ENCODE results near the gene MPPE1. TPM values are rescaled to one million over a fixed set of nuclear protein-coding genes. Genes with fewer than 3 reads are reported as not detected.

Gene MPPE1
- total and polyA plus RNA-seq, 2 of the 4 experiments (the other 2 are of a cell fraction), result 13.8 to 19.9 TPM

DNA sequence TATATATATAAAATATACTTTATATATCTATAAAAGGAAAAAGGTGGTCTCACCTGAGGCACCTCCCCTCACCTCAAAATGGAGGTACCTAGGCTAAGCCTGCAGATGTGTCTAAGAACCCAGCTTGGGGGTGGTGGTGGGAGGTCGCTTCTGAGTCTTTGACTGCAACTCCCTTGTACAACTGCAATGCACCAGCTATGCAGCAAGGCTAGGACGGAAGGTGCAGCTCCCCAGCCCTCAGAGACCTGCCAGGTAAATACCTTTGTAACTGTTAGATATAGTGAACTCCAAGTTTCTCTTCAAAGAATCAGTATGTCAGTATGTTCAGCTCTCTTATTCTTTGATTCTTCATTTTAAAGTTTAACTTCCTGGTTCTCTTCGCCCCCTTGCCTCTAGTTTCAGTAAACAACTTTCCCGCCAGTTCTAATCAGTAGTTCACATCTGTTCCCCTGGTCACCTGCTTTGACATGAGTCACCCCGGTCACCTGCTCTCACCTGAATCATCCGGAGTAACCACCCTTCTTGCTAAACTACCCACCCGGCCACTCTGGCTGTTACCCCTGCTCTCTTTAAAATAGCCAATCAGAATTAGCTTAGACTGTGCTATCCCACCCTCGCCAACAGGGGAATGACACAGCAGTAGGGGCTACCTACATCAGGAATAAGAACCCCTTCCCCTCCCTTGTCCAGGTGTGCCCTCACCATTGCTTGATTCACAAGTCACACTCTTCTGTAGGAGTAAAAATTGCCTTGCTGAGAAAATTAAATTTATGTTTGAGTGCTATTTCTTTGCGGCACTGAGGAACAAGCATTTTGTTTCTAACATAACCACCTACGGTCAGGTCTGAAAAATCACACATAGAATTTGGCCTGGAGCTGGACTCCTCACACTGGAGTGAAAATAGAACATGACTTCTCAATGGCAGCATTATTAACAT is 48.5 kb upstream of the MPPE1 start:
- no peak overlapping the region for H3K9ac ChIP-seq (ENCODE audit: low read depth, low read length)
- intact Hi-C loops (cut with micrococcal nuclease), result no loop called here
- H3K36me3 ChIP-seq (ENCODE audit: control insufficient read depth, insufficient read depth, low read length), result no peaks in the 10 kb centered on the region
- H3K79me1 ChIP-seq (ENCODE audit: low read depth in 1 of 2, low read length in 2 of 2), result no peaks in the 10 kb centered on the region
- no peak overlapping the region for H3K23ac ChIP-seq (ENCODE audit: low read depth, low read length)
- H3K4me3 ChIP-seq (ENCODE audit: insufficient read depth, low read depth, low read length), result no peak overlapping the region
- H3K4me1 ChIP-seq (ENCODE audit: control insufficient read depth, insufficient read depth, low read length), result peaks cover 11% of the 10 kb centered on the region
- no peak overlapping the region for H3K27ac ChIP-seq (ENCODE audit: insufficient read depth, low read length)
- H4K20me1 ChIP-seq (ENCODE audit: insufficient read depth, low read length), result no peaks in the 10 kb centered on the region
- H4K91ac ChIP-seq (ENCODE audit: insufficient read depth, low read depth, low read length), result peak overlapping the region; percentile 4; the same call in 1 of the 2 replicates
- ATAC-seq (ENCODE audit: low read depth) (no peak), DNase-seq (no peak)
- dilution Hi-C loops (cut with HindIII; ENCODE audit: low sequenced_read_pairs, unreplicated experiment), result no loop called here
- H2AK9ac ChIP-seq (replicated peaks; ENCODE audit: low read depth, low read length, poor library complexity), result peak overlapping the region; percentile 5
- CTCF ChIA-PET, result no interaction called here
- peak overlapping the region; percentile 49; the same call in 1 of the 2 replicates for H2AK5ac ChIP-seq (ENCODE audit: low read depth, low read length)
- H3K27me3 ChIP-seq (ENCODE audit: control insufficient read depth, insufficient read depth, low read length), result no peaks in the 10 kb centered on the region
- H3K9me3 ChIP-seq (ENCODE audit: control insufficient read depth, insufficient read depth, low read length), result peaks cover 9% of the 10 kb centered on the region
- no peak overlapping the region; the same call in 1 of the 2 replicates for H3K4ac ChIP-seq (ENCODE audit: low read depth, low read length)
- no peaks in the 10 kb centered on the region for H3K9me1 ChIP-seq (ENCODE audit: insufficient read depth, low read length)
- H3K56ac ChIP-seq (ENCODE audit: extremely low read depth, insufficient read depth, low read length), result no peak overlapping the region
- H3K4me2 ChIP-seq (ENCODE audit: low read depth, low read length), result no peak overlapping the region
- no peak overlapping the region for H2BK5ac ChIP-seq (ENCODE audit: low read depth, low read length, poor library complexity, severe bottlenecking)
- no peak overlapping the region for H3K14ac ChIP-seq (replicated peaks; ENCODE audit: low read depth, low read length)
- H2AFZ ChIP-seq (replicated peaks; ENCODE audit: low read length, poor library complexity), result no peak overlapping the region
- in situ Hi-C loops (cut with MboI; ENCODE audit: low sequenced_read_pairs), result no loop called here
- peak overlapping the region; percentile 70; the same call in 1 of the 3 replicates for H2BK15ac ChIP-seq (ENCODE audit: low read depth, low read length)
- no peak overlapping the region for H2BK120ac ChIP-seq (ENCODE audit: low read depth, low read length)
- 96% methylated on average over 5 of the region's 10 CpGs; no CpG with 5 or more reads in 1 of the 2 experiments for WGBS, 2 experiments (ENCODE audit: extremely low coverage in 2 of 2, insufficient read length in 1 of 2)
- no peak overlapping the region for H2BK20ac ChIP-seq (ENCODE audit: low read depth, low read length)
- no TSS peak for BruUV-seq (replicated peaks)
- TF ChIP-seq MXI1 (IDR thresholded peaks at IDR 0.05; ENCODE audit: borderline replicate concordance, low read depth, low read length) (no peak), NFE2L2 (IDR thresholded peaks at IDR 0.05; ENCODE audit: low read depth, low read length) (no peak), RFX5 (IDR thresholded peaks at IDR 0.05; ENCODE audit: low read depth, low read length) (no peak), POLR2A (IDR thresholded peaks at IDR 0.05; ENCODE audit: low read depth, low read length) (no peak), MAFK (IDR thresholded peaks at IDR 0.05; ENCODE audit: low read depth, low read length) (no peak), SMC3 (IDR thresholded peaks at IDR 0.05; ENCODE audit: low read depth, low read length) (no peak), CHD1 (IDR thresholded peaks at IDR 0.05; ENCODE audit: low read depth, low read length) (no peak), FOS (IDR thresholded peaks at IDR 0.05; ENCODE audit: low read depth, low read length) (no peak), BHLHE40 (IDR thresholded peaks at IDR 0.05; ENCODE audit: low read depth, low read length) (no peak), USF2 (IDR thresholded peaks at IDR 0.05; ENCODE audit: low read depth, low read length) (no peak), RAD21 (IDR thresholded peaks at IDR 0.05; ENCODE audit: low read length) (no peak), ELK1 (IDR thresholded peaks at IDR 0.05; ENCODE audit: borderline replicate concordance, low read depth, low read length) (no peak), MAZ (IDR thresholded peaks at IDR 0.05; ENCODE audit: borderline replicate concordance, low read depth, low read length) (no peak), RCOR1 (IDR thresholded peaks at IDR 0.05; ENCODE audit: insufficient replicate concordance, low read length) (no peak), CEBPB (IDR thresholded peaks at IDR 0.05; ENCODE audit: low read depth, low read length) (no peak)
- POLR2A ChIA-PET (ENCODE audit: unreplicated experiment), result no interaction called here
- no peak overlapping the region for H3K18ac ChIP-seq (ENCODE audit: low read depth, low read length)
- H4K8ac ChIP-seq (ENCODE audit: low read depth in 2 of 2, low read length in 2 of 2), result no peak overlapping the region
- no peak overlapping the region for H4K5ac ChIP-seq (ENCODE audit: low read depth, low read length)

All from IMR-90 (cell line).